Breast epithelium (tissue), 3 donors: ENCODE data around the gene KRTAP12-1.

Source experiments
- POLR2A ChIP-seq: fragments of 450-650 bp; IDR thresholded peaks from one replicate; pipeline ENCODE4 v1.6.1; 2016; ENCODE audit warnings: antibody characterized with exemption, mild to moderate bottlenecking, moderate library complexity
- TF ChIP-seq, protein P1 (sequence below), 3 donors: fragments of 450-650 bp; IDR thresholded peaks; one replicate each; pipeline ENCODE4 v1.5.1; 2016 to 2017; ENCODE audit warnings: antibody characterized with exemption in 3 of 3, mild to moderate bottlenecking in 3 of 3, moderate library complexity in 3 of 3

DNA sequence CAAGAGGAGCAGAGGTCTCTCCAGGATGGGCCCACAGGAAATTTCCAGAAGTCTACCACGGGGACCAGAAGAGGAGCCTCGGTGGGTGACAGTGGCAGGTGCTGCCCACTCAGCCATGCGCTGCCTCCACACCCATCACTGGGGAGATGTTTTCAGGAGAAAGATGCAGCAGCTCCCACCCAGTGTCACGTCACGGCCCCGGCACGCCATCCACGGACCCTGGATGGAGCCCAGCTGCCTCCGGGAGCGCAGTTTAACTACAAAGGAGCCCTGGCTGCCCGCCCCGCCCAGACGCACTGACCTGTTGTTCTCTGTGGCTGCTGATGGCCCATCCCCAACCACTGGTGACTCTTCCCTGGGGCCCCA lies 22.7 kb upstream of the KRTAP12-1 start:
- TF ChIP-seq, protein P1, sequence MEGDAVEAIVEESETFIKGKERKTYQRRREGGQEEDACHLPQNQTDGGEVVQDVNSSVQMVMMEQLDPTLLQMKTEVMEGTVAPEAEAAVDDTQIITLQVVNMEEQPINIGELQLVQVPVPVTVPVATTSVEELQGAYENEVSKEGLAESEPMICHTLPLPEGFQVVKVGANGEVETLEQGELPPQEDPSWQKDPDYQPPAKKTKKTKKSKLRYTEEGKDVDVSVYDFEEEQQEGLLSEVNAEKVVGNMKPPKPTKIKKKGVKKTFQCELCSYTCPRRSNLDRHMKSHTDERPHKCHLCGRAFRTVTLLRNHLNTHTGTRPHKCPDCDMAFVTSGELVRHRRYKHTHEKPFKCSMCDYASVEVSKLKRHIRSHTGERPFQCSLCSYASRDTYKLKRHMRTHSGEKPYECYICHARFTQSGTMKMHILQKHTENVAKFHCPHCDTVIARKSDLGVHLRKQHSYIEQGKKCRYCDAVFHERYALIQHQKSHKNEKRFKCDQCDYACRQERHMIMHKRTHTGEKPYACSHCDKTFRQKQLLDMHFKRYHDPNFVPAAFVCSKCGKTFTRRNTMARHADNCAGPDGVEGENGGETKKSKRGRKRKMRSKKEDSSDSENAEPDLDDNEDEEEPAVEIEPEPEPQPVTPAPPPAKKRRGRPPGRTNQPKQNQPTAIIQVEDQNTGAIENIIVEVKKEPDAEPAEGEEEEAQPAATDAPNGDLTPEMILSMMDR (IDR thresholded peaks at IDR 0.05), result no peak
- TF ChIP-seq POLR2A, result no peak
